GM12872 (cell line): Measurements from ENCODE around the gene CASD1.

Experiments
- CTCF ChIP-seq: IDR thresholded peaks from 3 replicates; pipeline ENCODE4 v1.5.1; 2011; ENCODE audit warnings: low read depth, mild to moderate bottlenecking, low read length, moderate library complexity; ENCODE audit not compliant: insufficient read depth

CASD1 gene

GRCh38 chr7:94547126-94547525 lies 37.5 kb downstream of the CASD1 start:
- TF ChIP-seq CTCF, result no peak

GRCh38 chr7:94556028-94556427 lies 46.4 kb downstream of the CASD1 start:
- no peak for TF ChIP-seq CTCF

- no peak for TF ChIP-seq CTCF
Observed at GRCh38 chr7:94557215-94557614, 47.6 kb downstream of the CASD1 start.

GRCh38 chr7:94559972-94560371 lies 50.4 kb downstream of the CASD1 start:
- TF ChIP-seq CTCF, result no peak

DNA sequence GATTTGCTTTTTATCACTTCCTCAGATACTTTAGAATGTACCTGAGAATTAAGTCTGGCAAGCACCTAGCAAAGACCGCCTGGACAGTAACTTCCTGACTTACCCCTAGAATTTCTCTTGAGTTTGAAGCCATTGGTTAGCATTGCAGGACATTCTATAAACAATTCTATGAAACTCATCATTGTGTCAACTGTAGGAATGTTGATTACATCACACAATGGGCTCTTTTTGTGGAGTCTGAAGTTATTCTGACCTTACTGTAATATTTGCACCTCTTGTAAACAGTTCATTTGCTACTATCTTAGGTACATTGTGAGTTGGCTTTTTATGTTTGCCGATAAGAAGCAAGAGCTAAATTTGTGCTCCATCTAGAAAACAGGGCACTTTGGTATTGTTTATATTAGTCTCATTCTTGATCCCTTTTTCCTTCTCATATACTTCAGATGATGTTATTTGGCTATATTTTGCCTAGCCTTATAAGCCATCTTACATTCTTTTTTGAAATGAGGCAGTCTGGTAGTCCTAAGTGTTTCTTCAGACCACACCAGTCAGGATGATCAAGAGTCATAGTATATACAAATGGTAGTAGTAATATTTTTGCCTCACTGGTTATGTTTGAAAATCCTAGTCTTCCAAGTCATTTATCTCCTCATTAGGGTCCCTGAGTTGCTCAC lies 52.4 kb downstream of the CASD1 start:
- no peak for TF ChIP-seq CTCF

GRCh38 chr7:94562525-94562924 lies 52.9 kb downstream of the CASD1 start:
- TF ChIP-seq CTCF, result no peak

GRCh38 chr7:94565247-94565894 lies 55.8 kb downstream of the CASD1 start:
- TF ChIP-seq CTCF, result no peak
